CD4-positive, CD25-positive, alpha-beta regulatory T cell (primary cell): ENCODE measurements around the gene SHISA8. TPM values are rescaled to one million over a fixed set of nuclear protein-coding genes. Genes with fewer than 3 reads are reported as not detected.
A peak's percentile ranks its signal among the peaks of the same experiment; 100 is the strongest.

ENCODE experiments used
- ATAC-seq, 2 donors: fragments of 150-1000 bp; cut with Tn5 transposase; one replicate each; pipeline ENCODE4 v1.10.0; 2021; ENCODE audit warnings: low read depth in 2 of 2, moderate number of reproducible peaks in 2 of 2, moderate library complexity in 1 of 2
- DNase-seq, 3 donors: peaks; one replicate each; pipeline versions ENCODE4 v3.0.0 to v3.0.0-alpha.2; 2012 to 2022; ENCODE audit warnings: mixed read lengths in 1 of 3
- H3K27ac ChIP-seq: one replicate; pipeline ENCODE4 v1.7.0; 2013; ENCODE audit warnings: mild to moderate bottlenecking, low read length; ENCODE audit not compliant: insufficient read depth, poor library complexity, severe bottlenecking
- H3K27me3 ChIP-seq: one replicate; pipeline ENCODE4 v1.7.0; 2013; ENCODE audit warnings: low read length; ENCODE audit not compliant: control insufficient read depth, insufficient read depth
- H3K36me3 ChIP-seq: one replicate; pipeline ENCODE4 v1.7.0; 2013; ENCODE audit warnings: mild to moderate bottlenecking, low read length, moderate library complexity; ENCODE audit not compliant: control insufficient read depth, insufficient read depth
- H3K4me1 ChIP-seq: 2 replicates; pipeline ENCODE4 v1.7.0; 2013; ENCODE audit warnings: mild to moderate bottlenecking, low read length; ENCODE audit not compliant: insufficient read depth, control insufficient read depth, poor library complexity, severe bottlenecking
- H3K4me3 ChIP-seq: one replicate; pipeline ENCODE4 v1.7.0; 2013; ENCODE audit warnings: low read depth, mild to moderate bottlenecking, low read length, moderate library complexity
- H3K9me3 ChIP-seq, 2 experiments: 1 replicate in 1 of 2; 2 replicates in 1 of 2; pipeline ENCODE4 v1.7.0; 2013; ENCODE audit warnings: low read length in 2 of 2, mild to moderate bottlenecking in 1 of 2, moderate library complexity in 1 of 2; ENCODE audit not compliant: control insufficient read depth in 2 of 2
- H3K27ac Mint-ChIP-seq, 3 donors: one replicate each; pipeline ENCODE4 v1.8.0; 2020 to 2022; ENCODE audit warnings: mild to moderate bottlenecking in 3 of 3, mixed read lengths in 3 of 3, moderate library complexity in 2 of 3
- H3K27me3 Mint-ChIP-seq: one replicate; pipeline ENCODE4 v1.8.0; 2022; ENCODE audit warnings: mild to moderate bottlenecking, mixed read lengths
- H3K36me3 Mint-ChIP-seq: one replicate; pipeline ENCODE4 v1.8.0; 2020; ENCODE audit warnings: mixed read lengths
- H3K4me1 Mint-ChIP-seq, 4 donors: one replicate each; pipeline ENCODE4 v1.8.0; 2020 to 2022; ENCODE audit warnings: mixed read lengths in 4 of 4, mild to moderate bottlenecking in 1 of 4
- H3K4me3 Mint-ChIP-seq, 4 donors: one replicate each; pipeline ENCODE4 v1.8.0; 2020 to 2022; ENCODE audit warnings: mild to moderate bottlenecking in 4 of 4, mixed read lengths in 4 of 4, moderate library complexity in 3 of 4
- H3K9me3 Mint-ChIP-seq, 7 donors: one replicate each; pipeline ENCODE4 v1.8.0; 2020 to 2022; ENCODE audit warnings: mixed read lengths in 7 of 7, mild to moderate bottlenecking in 3 of 7, moderate library complexity in 2 of 7
- polyA plus RNA-seq, 4 donors: library from polyadenylated mRNA; unstranded; fragments of 300-500 nt; fragmentation: Illumina TruSeq; gene quantifications; one replicate each; pipeline ENCODE4 v1.2.3, GENCODE V29; 2021
- total RNA-seq: library from RNA; stranded (reverse); gene quantifications from one replicate; pipeline ENCODE4 v1.2.3, GENCODE V29; 2022

SHISA8 gene
- 0.27 TPM for total RNA-seq
- polyA plus RNA-seq: under 1 TPM in 1 of 4 donors, not detected in 3; 0.28 TPM

DNA sequence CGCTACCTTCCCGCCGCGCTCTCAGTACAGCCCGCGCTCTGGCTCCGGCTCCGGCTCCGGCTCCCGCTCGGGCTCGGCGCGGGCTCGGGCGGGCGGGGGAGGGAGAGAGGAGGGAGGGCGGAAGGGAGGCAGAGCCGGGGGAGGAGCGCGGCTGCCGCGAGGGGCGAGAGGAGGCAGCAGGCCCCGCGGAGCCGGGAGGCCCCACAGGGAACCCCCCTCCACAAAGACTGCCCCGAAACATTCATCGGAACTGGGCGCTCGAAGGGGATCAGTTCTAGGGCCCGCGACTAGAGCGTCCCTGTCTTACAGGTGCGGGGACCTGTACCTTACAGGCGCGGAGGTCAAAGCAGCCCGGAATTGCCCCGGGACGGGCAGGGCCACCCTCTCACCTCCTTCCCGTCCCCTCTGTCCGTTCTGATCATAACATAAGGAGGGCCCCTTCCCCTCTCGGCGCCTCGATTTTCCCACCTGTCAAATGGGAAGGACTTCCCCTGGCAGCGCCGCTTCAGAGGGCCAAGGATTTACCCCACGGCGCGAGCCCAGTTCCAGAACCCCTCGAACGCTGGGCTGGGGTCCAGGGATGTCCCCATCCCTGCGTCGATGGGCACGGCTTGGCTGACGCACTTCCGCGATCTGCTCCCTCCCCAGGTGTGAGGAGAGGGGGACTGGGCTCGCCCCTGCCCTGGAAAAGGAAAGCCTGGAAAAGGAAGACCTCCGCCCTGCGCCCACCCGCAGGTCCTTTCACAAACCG, at the start of gene SHISA8:
SHISA8 (minus strand) TSS at position 40 of the 751 bp plus-strand sequence. CDS start 407 bp downstream, outside the sequence.
- H3K27me3 ChIP-seq: peaks cover 19% of the 10 kb centered on the region
- peak; percentile 46 to 47 for ATAC-seq
- H3K4me1 ChIP-seq: peaks cover 50% of the 10 kb centered on the region
- H3K27ac ChIP-seq: no peak within 1 kb of the TSS
- H3K4me3 ChIP-seq: no peak within 1 kb of the TSS
- Mint-ChIP-seq H3K4me1 (peaks cover 0 to 48% (median 11%) of the 10 kb centered on the region in 4 donors), H3K4me3 (peak within 1 kb of the TSS; percentile 60 to 78 (median 72)), H3K27me3 (peaks cover 61% of the 10 kb centered on the region), H3K36me3 (no peaks in the 10 kb centered on the region), H3K9me3 (peaks cover 0 to 3% (median 0%) of the 10 kb centered on the region in 7 donors), H3K27ac (peak within 1 kb of the TSS in 2 of 3 donors; percentile 58 to 65)
- DNase-seq: peak; percentile 51 to 61 (median 54)
- H3K9me3 ChIP-seq: no peaks in the 10 kb centered on the region
- H3K36me3 ChIP-seq: no peaks in the 10 kb centered on the region

- H3K9me3 Mint-ChIP-seq: no peaks in the 10 kb centered on the region
Observed at GRCh38 chr22:41964112-41964491, 49.2 kb upstream of the SHISA8 start.

DNA sequence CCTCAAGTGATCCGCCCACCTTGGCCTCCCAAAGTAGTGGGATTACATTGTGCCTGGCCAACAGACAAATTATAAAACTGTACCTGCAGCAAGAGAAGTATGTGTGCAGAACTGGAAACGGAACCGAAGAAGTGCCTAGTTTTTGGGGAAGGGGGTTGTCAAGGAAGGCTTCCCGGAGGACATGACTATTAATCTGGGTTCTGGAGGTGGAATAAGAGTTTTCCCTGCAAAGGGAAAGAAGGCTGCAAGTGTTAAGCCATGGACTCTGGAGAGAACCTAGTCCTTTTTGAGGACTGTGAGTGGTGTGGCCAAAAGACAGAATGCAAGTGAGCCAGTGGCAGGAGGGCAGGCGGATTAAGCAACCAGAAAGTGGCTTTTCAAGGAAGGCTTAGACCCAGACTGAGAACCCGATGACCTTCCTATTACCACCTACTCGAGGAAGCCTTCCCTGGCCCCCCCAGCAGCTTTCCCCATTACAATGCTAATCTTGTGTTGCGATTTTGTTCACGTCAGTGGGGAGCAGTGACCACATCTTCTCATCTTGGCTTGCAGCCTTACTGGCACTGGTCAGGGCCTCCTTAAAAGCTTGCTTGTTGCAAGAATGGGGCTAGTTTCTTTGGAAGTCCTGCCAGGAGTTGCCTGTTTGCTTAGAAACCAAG, 48.7 kb upstream of the SHISA8 start:
- Mint-ChIP-seq H3K27me3 (peaks cover 21% of the 10 kb centered on the region), H3K4me1 (peaks cover 0 to 9% (median 4%) of the 10 kb centered on the region in 4 donors), H3K4me3 (no peak overlapping the region), H3K27ac (no peak overlapping the region), H3K36me3 (no peaks in the 10 kb centered on the region), H3K9me3 (no peaks in the 10 kb centered on the region)
- H3K9me3 ChIP-seq: no peaks in the 10 kb centered on the region
- H3K4me1 ChIP-seq: no peaks in the 10 kb centered on the region
- H3K4me3 ChIP-seq: no peak overlapping the region
- H3K27ac ChIP-seq: no peak overlapping the region
- DNase-seq (no peak), ATAC-seq (no peak)
- no peaks in the 10 kb centered on the region for H3K27me3 ChIP-seq
- H3K36me3 ChIP-seq: no peaks in the 10 kb centered on the region

More at GRCh38 chr22:41964112-41964491, 49.2 kb upstream of the SHISA8 start:
- Histone ChIP-seq H3K36me3 (no peaks in the 10 kb centered on the region), H3K4me1 (no peaks in the 10 kb centered on the region), H3K27ac (no peak overlapping the region), H3K27me3 (no peaks in the 10 kb centered on the region), H3K9me3 (no peaks in the 10 kb centered on the region), H3K4me3 (no peak overlapping the region)
- H3K4me1 Mint-ChIP-seq: peaks cover 0 to 9% (median 4%) of the 10 kb centered on the region in 4 donors
- no peak overlapping the region for H3K4me3 Mint-ChIP-seq
- peaks cover 25% of the 10 kb centered on the region for H3K27me3 Mint-ChIP-seq
- H3K27ac Mint-ChIP-seq: no peak overlapping the region
- no peaks in the 10 kb centered on the region for H3K36me3 Mint-ChIP-seq
- DNase-seq: no peak
- no peak for ATAC-seq

DNA sequence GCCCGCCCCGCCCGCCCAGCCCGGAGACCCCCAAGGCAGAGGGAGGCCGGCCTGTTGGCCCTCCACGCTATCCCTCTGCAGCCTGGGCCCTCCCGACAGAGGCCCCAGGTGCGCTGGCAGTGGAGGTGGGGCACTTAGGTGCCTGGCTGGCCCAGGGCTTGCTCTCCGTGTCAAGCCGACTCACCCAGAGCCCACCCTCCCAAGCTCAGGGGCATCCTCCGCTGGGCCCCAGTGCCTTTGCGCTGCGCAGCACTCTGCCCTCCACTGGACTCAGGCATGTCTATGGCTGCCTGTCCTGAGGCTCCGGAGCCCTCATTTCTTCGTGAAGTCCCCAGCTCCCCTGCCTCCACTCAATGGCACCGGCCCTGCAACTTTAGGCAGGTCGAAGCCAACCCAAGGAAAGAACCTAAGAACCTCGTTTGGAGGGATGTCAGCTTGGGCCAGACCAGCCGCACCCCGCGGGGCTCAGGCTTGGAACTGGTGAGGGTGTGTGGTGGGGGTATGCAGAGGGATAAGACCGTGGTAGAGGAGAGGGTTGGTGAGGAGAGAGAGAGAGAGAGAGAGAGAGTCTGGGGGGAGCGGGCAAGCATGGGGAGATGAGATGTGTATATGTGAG, 43.2 kb upstream of the SHISA8 start:
- no peaks in the 10 kb centered on the region for H3K36me3 ChIP-seq
- H3K27ac ChIP-seq: no peak overlapping the region
- no peaks in the 10 kb centered on the region for H3K27me3 ChIP-seq
- Mint-ChIP-seq H3K4me1 (peaks cover 0 to 8% (median 4%) of the 10 kb centered on the region in 4 donors), H3K4me3 (peak overlapping the region in 1 of 4 donors; percentile 61), H3K36me3 (no peaks in the 10 kb centered on the region), H3K27me3 (peaks cover 7% of the 10 kb centered on the region), H3K27ac (no peak overlapping the region), H3K9me3 (no peaks in the 10 kb centered on the region)
- no peak for DNase-seq
- H3K4me1 ChIP-seq: peaks cover 8% of the 10 kb centered on the region
- ATAC-seq: peak; percentile 16 to 34
- H3K9me3 ChIP-seq: no peaks in the 10 kb centered on the region
- no peak overlapping the region for H3K4me3 ChIP-seq

DNA sequence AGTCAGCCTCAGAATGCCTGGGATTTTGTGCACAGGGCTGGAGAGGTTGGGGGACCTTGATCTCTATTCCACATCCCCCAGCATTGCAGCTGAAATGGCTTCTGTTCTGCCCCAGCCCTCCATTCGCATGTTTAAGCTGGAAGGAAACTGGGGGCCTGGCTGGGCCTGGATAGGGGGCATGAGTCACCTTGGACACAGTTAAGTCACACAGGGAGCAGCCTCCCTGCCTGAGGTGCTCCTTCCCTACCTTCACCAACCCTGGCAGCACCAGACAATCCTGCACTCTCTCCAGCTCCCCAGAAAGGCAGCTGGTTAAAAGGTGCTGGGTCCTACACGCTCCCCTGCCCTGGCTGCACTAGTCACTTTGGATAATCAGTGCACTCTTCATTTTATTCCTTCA, 37.8 kb upstream of the SHISA8 start:
- H3K4me1 ChIP-seq: peaks cover 5% of the 10 kb centered on the region
- H3K4me3 Mint-ChIP-seq: no peak overlapping the region

DNA sequence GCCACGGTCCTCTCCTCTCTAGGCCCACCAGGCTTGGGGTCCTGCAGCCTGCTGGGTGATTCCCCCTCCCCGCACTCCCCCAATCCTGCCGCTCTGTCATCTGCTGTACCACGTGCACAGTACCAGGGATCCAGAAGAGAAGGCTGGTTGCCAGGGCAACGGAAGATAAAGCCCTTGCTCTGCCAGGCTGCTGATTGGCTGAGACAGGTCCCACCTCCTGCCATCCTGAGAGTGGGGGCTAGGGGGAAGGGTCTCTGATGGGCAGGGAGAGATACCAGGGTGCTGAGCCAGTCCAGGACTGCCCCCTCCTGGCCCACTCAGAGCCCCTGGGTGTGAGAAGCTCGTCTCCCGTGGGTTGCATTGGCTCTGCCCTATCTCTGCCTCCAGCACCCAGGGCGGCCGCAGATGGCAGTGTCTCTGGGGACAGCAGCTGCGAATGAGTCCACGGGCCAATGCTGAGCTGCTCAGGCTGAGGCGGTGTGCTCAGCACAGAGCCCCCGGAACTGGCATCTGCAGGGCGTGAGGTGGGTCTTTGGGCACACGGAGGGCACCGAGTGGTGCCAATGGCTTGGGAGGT, 37.1 kb upstream of the SHISA8 start, which contains the start of gene SMIM45:
SMIM45 (plus strand) TSS at position 253 of the 577 bp plus-strand sequence.
- ATAC-seq: no peak
- Mint-ChIP-seq H3K4me3 (no peak within 1 kb of the TSS), H3K36me3 (no peaks in the 10 kb centered on the region), H3K27ac (peak within 1 kb of the TSS in 1 of 3 donors; percentile 65), H3K4me1 (peaks cover 0 to 8% (median 3%) of the 10 kb centered on the region in 4 donors), H3K27me3 (no peaks in the 10 kb centered on the region), H3K9me3 (no peaks in the 10 kb centered on the region)
- no peak for DNase-seq
- H3K27me3 ChIP-seq: no peaks in the 10 kb centered on the region
- no peak within 1 kb of the TSS for H3K4me3 ChIP-seq
- H3K36me3 ChIP-seq: no peaks in the 10 kb centered on the region
- no peak within 1 kb of the TSS for H3K27ac ChIP-seq
- peaks cover 6% of the 10 kb centered on the region for H3K4me1 ChIP-seq
- H3K9me3 ChIP-seq: no peaks in the 10 kb centered on the region

More for the DNA sequence above, 37.8 kb upstream of the SHISA8 start:
- DNase-seq: no peak
- Histone ChIP-seq H3K27me3 (no peaks in the 10 kb centered on the region), H3K4me3 (no peak overlapping the region), H3K9me3 (no peaks in the 10 kb centered on the region), H3K27ac (no peak overlapping the region), H3K36me3 (no peaks in the 10 kb centered on the region)
- Mint-ChIP-seq H3K9me3 (no peaks in the 10 kb centered on the region), H3K4me1 (peaks cover 0 to 5% (median 4%) of the 10 kb centered on the region in 4 donors), H3K27ac (no peak overlapping the region), H3K27me3 (no peaks in the 10 kb centered on the region), H3K36me3 (no peaks in the 10 kb centered on the region)
- ATAC-seq: no peak

DNA sequence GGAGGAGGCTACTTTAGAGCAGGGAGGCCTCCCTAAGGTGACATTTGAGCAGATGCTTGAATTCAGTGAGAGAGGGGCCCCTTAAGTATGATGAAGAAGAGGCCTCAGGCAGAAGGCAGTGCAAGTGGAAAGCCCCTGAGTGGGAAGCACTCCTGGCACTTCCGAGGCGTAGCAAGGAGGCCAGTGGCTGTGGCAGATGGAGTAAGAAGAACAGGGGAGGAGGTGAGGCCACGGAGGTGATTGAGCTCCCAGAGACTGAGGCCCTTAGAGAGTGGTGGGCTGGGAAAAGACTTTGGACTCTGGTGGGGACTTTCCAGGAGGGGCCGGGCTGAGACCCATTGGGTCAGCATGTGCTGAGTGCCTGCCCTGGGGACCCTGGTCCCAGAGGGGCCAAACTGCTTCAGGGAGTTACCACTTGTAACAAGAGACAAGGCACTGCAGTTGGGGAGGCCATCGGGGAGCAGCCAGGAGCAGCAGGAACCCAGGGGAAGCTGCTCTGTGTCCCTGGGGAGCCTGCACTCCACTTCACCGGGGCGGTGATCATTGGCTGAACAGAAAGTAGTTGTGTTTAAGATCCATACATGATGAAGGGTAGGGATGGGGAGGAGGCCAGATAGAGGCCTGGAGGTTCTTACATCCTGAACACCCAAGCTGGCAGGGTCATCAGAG, 34.6 kb upstream of the SHISA8 start:
- Histone ChIP-seq H3K36me3 (no peaks in the 10 kb centered on the region), H3K27ac (no peak overlapping the region), H3K9me3 (no peaks in the 10 kb centered on the region), H3K27me3 (no peaks in the 10 kb centered on the region), H3K4me1 (peaks cover 21% of the 10 kb centered on the region), H3K4me3 (no peak overlapping the region)
- Mint-ChIP-seq H3K27ac (peak overlapping the region in 1 of 3 donors; percentile 78), H3K4me3 (no peak overlapping the region), H3K9me3 (no peaks in the 10 kb centered on the region), H3K4me1 (peaks cover 0 to 24% (median 14%) of the 10 kb centered on the region in 4 donors), H3K27me3 (no peaks in the 10 kb centered on the region), H3K36me3 (no peaks in the 10 kb centered on the region)
- no peak for ATAC-seq
- no peak for DNase-seq
